Measurements from ENCODE around the gene SERPINB10. TPM values are rescaled to one million over a fixed set of nuclear protein-coding genes. Genes with fewer than 3 reads are reported as not detected.

Gene SERPINB10
- total RNA-seq, 1 donor = not detected

DNA sequence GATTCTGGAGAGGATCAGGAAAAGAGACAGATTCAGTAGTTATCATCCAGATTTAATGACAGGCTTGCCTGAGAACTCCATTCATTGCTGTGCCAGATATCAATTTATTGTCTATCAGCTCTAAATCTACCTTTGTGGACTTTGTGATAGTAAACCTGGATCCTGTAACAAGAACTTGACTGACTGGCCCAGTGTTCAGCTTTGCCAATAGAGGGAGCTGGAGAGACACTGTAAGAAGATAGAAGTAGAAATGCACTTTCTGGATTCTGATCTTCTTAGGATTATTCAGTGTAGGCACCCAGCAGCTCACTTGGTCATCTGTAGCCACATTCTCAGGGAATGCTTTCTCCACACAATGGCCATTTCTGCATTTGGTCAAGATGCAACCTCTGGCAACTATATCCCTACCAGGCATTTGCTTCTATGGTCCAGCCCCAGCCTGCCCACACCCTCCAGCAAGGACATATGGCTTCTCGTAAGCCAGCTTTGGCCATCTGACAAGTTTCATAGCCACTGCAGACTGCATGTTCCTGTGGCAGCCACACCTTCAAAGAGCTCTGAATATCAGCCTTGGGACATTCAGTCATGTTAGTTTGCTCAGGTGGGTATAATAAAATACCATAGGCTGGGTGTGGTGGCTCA, 56.0 kb downstream of the SERPINB10 start:
- Histone ChIP-seq H3K27me3 (ENCODE audit: insufficient read depth, low read length) (peaks cover 23% of the 10 kb centered on the region), H3K9me3 (ENCODE audit: low read depth, low read length) (no peaks in the 10 kb centered on the region), H3K4me3 (ENCODE audit: insufficient read depth, low read length) (no peak overlapping the region), H3K27ac (ENCODE audit: low read depth, low read length) (no peak overlapping the region), H3K36me3 (ENCODE audit: insufficient read depth, low read length) (no peaks in the 10 kb centered on the region), H4K20me1 (ENCODE audit: insufficient read depth, low read length) (no peaks in the 10 kb centered on the region), H3K4me2 (ENCODE audit: insufficient read depth, low read length) (no peak overlapping the region), H3K4me1 (ENCODE audit: insufficient read depth, low read length) (no peaks in the 10 kb centered on the region), H3K79me2 (ENCODE audit: insufficient read depth, low read length) (no peaks in the 10 kb centered on the region), H2AFZ (ENCODE audit: low read length) (no peak overlapping the region)
- TF ChIP-seq, protein P1, sequence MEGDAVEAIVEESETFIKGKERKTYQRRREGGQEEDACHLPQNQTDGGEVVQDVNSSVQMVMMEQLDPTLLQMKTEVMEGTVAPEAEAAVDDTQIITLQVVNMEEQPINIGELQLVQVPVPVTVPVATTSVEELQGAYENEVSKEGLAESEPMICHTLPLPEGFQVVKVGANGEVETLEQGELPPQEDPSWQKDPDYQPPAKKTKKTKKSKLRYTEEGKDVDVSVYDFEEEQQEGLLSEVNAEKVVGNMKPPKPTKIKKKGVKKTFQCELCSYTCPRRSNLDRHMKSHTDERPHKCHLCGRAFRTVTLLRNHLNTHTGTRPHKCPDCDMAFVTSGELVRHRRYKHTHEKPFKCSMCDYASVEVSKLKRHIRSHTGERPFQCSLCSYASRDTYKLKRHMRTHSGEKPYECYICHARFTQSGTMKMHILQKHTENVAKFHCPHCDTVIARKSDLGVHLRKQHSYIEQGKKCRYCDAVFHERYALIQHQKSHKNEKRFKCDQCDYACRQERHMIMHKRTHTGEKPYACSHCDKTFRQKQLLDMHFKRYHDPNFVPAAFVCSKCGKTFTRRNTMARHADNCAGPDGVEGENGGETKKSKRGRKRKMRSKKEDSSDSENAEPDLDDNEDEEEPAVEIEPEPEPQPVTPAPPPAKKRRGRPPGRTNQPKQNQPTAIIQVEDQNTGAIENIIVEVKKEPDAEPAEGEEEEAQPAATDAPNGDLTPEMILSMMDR (IDR thresholded peaks at IDR 0.05; ENCODE audit: extremely low read depth, low read depth, low read length) = peak; percentile 91
- DNase-seq (ENCODE audit: insufficient read length, low spot score, missing footprints) = peak; percentile 32

DNA sequence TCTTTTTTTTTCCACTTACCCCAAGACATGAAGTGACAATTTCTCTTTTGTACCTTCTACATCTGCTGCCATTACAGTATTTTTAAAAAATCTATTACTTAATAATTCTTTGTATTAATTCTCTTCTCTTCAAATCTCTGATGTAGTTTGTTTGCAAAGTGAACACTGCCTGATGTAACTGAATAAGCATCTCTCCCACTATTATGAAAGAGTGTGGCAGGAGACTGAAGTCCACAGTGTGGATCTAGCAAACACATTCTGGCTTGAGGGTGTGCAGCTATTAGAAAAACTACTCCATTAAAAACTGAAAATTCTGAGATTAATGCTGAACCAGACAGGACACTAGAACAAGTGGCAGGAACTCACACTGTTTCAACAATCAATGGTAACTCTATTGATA, 57.1 kb downstream of the SERPINB10 start:
- TF ChIP-seq, protein P1 (IDR thresholded peaks at IDR 0.05; ENCODE audit: extremely low read depth, low read depth, low read length) = no peak
- Histone ChIP-seq H3K4me3 (ENCODE audit: insufficient read depth, low read length) (no peak overlapping the region), H3K4me2 (ENCODE audit: insufficient read depth, low read length) (no peak overlapping the region), H3K27me3 (ENCODE audit: insufficient read depth, low read length) (peaks cover 20% of the 10 kb centered on the region), H3K9me3 (ENCODE audit: low read depth, low read length) (no peaks in the 10 kb centered on the region), H3K4me1 (ENCODE audit: insufficient read depth, low read length) (peaks cover 7% of the 10 kb centered on the region), H3K79me2 (ENCODE audit: insufficient read depth, low read length) (no peaks in the 10 kb centered on the region), H4K20me1 (ENCODE audit: insufficient read depth, low read length) (no peaks in the 10 kb centered on the region), H2AFZ (ENCODE audit: low read length) (no peak overlapping the region), H3K36me3 (ENCODE audit: insufficient read depth, low read length) (no peaks in the 10 kb centered on the region), H3K27ac (ENCODE audit: low read depth, low read length) (no peak overlapping the region)
- no peak for DNase-seq (ENCODE audit: insufficient read length, low spot score, missing footprints)

DNA sequence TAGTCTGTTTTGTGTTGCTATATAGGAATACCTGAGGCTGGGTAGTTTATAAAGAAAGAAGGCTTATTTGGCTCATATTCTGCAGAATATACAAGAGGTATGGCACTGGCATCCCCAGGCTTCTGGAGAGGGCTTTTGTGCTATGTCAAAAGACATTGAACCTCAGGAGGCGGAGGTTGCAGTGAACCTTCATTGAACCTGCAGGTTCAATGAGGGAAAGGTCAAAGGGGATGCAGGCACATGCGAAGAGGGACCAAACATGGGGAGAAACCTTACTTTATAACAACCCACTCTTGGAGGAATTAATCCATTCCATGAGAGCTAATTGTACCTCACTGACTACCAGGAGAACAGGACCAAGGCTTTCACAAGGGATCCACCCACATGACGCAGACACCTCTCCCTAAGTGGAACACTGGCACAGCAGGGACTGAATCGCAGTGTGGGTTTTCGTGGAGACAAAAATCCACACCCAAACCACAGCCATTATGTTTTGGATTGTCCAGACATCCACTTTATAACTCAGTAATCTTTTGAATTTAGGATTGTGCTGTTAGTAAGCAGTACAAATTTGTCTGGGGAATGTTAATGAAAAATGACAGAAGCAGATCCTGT, 58.1 kb downstream of the SERPINB10 start:
- TF ChIP-seq, protein P1 (IDR thresholded peaks at IDR 0.05; ENCODE audit: extremely low read depth, low read depth, low read length) = no peak
- Histone ChIP-seq H2AFZ (ENCODE audit: low read length) (no peak overlapping the region), H3K4me3 (ENCODE audit: insufficient read depth, low read length) (no peak overlapping the region), H3K79me2 (ENCODE audit: insufficient read depth, low read length) (peaks cover 2% of the 10 kb centered on the region), H3K36me3 (ENCODE audit: insufficient read depth, low read length) (no peaks in the 10 kb centered on the region), H3K4me1 (ENCODE audit: insufficient read depth, low read length) (peaks cover 7% of the 10 kb centered on the region), H3K27me3 (ENCODE audit: insufficient read depth, low read length) (peaks cover 12% of the 10 kb centered on the region), H3K27ac (ENCODE audit: low read depth, low read length) (no peak overlapping the region), H3K4me2 (ENCODE audit: insufficient read depth, low read length) (no peak overlapping the region), H3K9me3 (ENCODE audit: low read depth, low read length) (no peaks in the 10 kb centered on the region), H4K20me1 (ENCODE audit: insufficient read depth, low read length) (no peaks in the 10 kb centered on the region)
- no peak for DNase-seq (ENCODE audit: insufficient read length, low spot score, missing footprints)

DNA sequence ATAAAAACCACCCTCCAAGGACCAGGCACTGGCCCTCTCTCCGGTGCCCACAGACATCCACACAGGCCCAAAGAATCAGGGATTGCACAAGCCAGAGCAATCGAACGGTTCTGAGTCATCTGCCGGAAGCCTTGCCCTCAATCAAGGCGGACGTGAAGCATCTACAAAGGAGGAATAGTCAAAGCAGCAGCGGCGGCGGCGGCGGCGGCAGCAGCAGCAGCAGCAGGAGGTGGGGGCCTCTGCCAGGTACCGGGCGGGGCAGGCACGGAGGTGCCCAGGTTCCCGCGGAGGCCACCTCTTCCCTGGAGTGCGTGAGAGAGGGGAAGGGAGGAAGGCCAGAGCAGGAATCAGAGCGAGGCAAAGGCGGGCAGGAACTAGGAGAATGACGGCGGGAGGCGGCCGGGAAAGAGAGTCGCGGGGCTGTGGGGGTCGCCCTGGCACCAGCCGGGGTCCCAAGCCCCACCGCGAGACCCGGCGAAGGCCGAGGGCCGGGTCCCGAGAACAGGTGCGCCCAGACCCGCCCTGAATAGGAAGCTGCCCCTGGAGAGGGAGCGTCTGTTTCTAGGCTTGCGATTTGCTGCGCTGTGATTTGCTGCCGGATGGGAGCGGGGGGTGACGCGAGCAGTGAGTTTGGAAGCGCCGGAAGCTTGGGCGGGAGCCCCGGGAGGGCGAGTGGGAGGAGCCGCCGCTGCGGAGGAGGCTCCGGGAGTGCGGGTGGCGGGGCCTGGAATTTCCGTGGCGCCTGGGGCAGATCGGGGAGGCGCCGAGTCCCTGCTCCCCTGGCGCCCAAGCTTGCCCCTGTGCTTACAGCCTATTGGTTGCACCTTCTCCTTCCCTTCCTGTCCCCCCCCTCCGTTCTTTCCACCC, 62.4 kb downstream of the SERPINB10 start, which contains the start of gene SERPINB8:
Gene SERPINB8 (plus strand): TSS at position 140 of the 867 bp plus-strand sequence. CDS start 8,228 bp downstream, outside the sequence.
- peak; percentile 94 for DNase-seq (ENCODE audit: insufficient read length, low spot score, missing footprints)
- peaks cover 5% of the 10 kb centered on the region for H4K20me1 ChIP-seq (ENCODE audit: insufficient read depth, low read length)
- H3K36me3 ChIP-seq (ENCODE audit: insufficient read depth, low read length) = no peaks in the 10 kb centered on the region
- H3K4me2 ChIP-seq (ENCODE audit: insufficient read depth, low read length) = peak within 1 kb of the TSS; percentile 97
- peak within 1 kb of the TSS; percentile 89 for H3K4me3 ChIP-seq (ENCODE audit: insufficient read depth, low read length)
- H3K79me2 ChIP-seq (ENCODE audit: insufficient read depth, low read length) = peaks cover 30% of the 10 kb centered on the region
- peak within 1 kb of the TSS; percentile 89 for H3K27ac ChIP-seq (ENCODE audit: low read depth, low read length)
- H3K4me1 ChIP-seq (ENCODE audit: insufficient read depth, low read length) = peaks cover 7% of the 10 kb centered on the region
- H3K9me3 ChIP-seq (ENCODE audit: low read depth, low read length) = no peaks in the 10 kb centered on the region
- TF ChIP-seq, protein P1 (IDR thresholded peaks at IDR 0.05; ENCODE audit: extremely low read depth, low read depth, low read length) = no peak
- H2AFZ ChIP-seq (ENCODE audit: low read length) = peak within 1 kb of the TSS; percentile 98
- no peaks in the 10 kb centered on the region for H3K27me3 ChIP-seq (ENCODE audit: insufficient read depth, low read length)

Data from osteoblast (primary cell).